CD4-positive, alpha-beta T cell treated with Interleukin-15 for 1 hour (primary cell): ENCODE data around the gene MAP2K2.

ENCODE experiments used
- DNase-seq: peaks from one replicate; pipeline ENCODE4 v3.0.0-alpha.2; 2020

MAP2K2 gene

DNA sequence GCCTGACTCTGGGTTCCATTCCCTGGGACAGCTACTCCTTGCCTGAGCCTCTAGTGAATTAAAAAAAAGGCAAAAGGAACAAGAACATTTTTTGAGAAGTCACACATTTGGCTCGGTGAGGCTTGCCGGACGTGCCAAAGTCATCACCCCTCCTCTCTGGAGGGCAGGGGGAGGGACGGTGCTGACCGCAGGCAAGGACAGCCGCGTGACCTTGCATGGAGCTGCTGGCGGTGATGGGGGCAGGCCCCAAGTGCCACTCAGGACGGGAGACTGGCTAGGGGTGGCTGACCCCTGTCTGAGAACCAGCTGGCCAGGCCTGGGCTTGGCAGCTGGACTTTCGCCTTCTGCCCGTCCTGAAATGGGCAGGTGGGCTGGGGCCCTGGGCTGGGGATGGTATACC is 26.4 kb downstream of the MAP2K2 start:
- DNase-seq, result no peak

DNA sequence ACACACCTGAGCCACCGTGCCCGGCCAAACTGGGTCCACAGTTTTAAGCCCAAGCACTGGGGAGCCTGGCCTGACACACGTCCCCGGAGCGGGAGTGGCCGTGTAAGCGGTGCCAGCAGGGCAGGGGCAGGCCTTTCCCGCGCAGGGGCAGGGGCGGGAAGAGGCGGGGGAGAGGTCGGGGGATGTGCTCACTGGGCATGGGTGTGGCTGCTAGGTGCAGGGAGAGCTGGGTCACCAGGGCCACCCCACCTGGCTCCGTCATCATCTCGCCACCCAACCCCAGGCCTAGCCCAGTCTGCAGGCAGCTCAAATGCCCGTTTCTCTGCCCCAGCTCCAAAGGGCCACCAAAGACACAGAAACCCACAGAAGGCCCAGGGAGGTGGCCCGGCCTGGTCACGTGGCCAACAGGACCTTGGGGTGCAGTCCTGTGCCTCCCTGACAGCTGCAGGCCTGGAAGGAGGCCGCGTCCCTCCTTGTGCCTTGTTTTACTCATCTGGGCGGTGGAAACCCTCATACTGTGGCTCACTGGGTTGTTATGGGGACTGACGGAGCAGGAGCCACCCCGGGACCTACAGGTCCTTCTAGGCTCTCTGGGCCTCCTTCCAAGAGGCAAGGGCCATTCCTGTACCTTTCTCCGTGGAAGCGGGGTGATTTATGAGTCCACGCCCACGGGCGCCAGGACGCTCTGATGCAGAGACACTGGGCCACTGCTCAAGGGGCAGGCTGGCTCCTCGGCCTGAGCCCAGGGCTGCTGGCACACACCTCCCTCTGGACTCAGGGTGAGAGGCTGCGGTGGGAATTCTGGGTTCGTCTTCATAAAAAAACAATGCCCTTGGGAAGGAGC is 27.7 kb downstream of the MAP2K2 start:
- no peak for DNase-seq

DNA sequence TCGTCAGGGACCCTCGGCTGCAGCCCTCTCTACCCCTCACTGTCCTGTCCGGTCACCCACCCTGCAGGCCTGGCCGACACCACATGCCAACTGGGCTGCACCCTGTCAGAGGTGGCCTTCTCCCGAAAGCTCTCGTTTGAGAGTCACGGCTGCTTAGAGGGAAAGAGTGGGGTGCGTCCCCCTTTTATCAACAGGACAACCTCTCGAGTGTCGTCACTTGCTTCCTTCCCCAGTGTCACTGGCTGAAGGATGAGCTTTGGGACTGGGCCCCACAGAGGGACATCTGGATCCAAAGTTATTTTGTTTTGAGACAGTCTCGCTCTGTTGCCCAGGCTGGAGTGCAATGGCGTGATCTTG is 28.5 kb downstream of the MAP2K2 start:
- no peak for DNase-seq

DNA sequence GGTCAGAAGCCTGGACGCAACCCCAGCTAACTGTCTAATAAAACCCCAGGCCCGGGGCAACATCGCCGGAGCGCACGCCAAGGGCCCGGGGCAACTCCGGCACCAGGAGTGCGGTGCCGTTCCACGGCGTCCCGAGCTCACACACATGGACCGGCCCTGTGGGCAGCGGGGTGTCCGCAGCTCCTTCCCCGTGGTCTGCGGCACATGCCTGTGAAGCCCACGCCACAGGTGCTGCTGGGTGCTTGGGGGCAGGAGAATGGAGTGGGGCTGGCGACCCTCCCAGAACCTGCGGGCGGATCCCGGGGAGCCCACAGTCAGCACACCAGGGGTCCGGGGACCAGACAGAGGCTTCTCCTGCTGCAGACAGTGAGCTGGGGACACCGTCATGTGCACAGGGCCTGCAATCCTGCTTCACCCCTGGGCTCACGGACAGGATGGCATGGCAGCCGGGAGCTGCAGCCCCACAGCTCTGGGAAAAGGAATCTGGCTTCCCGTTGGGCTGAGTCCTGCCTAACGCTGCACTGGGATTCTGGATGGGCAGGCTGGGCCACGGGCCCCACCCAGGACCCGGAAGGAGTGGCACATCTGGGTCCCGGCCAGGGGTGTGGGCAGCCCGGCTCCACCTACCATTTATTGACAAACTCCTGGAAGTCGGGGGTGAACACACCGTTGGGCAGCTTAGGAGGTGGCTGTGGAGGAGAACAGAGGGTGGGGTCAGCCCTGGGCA is 29.0 kb downstream of the MAP2K2 start:
- DNase-seq, result no peak

DNA sequence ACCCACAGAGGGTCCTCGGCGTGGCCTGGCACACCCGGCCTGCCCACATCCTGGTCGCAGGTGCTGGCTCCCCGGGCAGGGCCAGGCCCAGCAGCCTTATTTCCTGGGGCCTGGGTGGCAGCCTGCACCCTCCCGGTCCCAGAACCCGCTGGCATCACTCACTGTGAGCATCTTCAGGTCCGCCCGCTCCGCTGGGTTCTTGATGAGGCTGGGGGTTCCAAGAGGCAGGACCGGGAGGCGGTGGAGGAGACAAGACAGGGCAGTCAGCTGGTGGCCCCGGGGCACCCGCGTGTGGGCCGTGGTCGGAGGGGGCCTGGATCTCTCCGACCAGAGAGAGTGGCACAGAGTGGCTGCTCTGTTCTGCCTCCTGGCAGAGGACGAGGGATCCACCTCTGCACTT is 29.6 kb downstream of the MAP2K2 start:
- no peak for DNase-seq

DNA sequence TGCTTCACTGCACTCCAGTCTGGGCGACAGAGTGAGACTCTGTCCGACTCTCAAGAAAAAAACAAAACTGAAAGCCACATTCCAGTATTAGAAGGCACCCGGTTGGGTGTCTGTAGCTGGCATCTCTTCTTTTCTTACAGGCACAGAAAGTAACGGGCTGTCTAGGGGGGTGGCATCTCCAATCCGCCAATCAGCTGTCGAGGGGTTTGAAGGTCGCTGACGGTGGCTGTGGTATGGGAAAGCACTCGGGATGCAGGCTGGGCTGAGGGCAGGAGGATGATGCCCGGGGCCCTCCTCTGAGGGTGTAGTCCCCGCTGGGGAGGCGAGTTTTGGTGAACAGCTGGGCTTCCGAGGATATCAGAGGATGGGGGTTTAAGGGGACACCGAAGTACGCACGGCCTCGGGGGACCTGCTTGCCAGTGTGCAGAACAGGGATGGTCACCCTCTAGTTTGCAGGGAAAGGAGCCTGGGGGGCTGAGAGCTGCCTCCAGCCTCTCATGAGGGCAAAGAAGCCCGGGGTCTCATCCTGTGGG is 30.2 kb downstream of the MAP2K2 start:
- no peak for DNase-seq

DNA sequence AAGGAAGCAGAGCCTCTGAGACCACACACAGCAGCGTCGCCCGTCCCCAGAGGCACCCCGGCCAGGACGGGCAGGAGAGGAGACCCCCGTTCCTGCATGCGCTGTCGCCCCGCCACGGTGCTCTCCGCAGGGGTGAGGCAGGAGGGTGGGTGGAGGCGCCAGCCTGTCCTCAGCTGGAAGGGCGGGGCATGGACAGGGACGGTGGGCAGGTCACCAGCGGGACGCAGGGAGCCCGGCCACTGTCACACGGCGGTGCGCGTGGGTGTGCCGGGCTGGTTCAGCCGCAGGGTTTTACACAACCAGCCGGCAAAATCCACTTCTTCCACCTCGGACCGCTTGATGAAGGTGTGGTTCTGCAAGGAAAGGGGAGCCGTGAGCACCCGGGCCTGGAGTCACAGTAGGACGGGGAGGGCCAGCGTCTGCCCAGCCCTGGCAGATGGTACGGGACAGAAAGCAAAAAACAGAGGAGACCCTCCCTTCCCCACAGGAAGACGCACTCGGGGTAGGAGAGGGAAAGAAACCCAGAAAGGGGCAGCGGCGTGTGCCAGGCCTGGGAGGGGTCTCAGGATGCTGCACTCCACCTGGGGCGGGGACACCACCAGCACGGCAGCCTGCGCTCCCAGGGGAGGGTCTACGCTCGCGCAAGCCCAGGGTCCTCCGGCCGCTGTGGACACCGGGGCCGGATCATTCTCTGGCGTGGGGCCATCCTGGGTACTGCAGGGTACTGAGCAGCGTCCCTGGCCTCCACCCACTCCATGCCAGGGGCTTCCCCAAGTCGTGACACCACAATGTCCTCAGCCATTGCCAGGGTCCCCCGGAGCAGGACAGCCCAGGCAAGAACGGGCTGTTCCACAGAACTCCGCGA is 33.3 kb downstream of the MAP2K2 start:
- no peak for DNase-seq

DNA sequence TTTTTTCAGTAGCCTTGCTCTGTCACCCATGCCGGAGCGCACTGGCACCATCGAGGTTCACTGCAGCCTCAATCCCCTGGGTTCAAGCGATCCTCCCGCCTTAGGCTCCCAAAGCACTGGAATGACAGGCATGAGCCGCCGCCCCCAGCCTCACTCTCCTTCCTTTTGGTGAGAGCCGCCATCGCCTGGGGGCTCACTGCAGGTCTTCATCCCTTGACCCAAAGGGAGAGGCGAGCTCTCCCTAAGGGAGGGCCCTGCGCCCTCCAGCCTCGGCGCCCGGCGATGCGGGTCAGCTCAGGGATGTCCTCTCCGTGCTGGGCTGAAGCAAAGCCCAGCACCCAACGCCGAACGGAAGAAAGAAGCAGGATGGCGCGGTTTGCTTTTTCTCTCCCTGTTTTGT is 34.0 kb downstream of the MAP2K2 start:
- DNase-seq, result no peak

DNA sequence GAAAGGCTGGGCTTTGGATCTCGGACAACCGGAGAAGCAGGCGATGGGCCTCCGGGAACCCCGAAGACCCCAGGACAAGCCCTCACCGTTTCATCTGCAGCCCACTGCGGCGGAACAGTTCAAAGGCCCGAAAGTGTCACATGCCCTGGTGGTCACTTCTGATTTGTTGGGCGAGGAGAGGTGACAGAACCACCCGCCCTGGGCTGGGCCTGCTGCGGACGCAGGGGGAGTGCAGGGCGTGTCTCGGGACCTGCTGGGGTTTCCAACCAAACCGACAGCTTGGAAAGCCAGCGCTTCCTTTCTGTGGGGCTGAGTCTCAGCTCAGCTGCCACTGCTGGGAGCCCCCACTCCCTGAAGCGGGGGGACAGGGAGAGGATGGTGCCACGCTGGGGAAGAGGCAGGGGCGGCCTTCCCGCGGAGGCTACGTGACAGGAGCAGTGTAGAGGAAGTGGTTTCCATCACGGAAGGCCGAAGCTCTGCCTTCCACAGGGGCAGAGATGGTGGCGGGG is 34.5 kb downstream of the MAP2K2 start:
- peak; percentile 70 for DNase-seq

DNA sequence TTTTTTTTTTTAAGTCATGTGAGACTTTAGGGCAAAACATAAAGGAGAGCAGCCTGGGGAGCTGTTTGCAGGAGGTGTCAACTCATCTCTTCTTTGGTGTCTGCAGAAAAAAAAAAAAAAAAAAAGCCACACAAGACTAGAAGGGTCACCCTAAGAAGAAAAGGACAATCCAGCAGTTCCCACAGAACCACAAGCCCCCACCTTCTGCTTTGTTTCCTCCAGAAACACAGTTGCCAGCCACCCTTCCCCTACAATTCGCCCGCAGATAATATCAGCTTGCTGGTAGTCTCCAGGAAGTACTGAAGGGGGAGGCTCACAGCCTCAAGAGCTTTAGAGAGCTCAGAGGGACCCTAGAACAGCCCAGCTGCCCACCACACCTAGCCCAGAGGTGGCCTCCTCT is 34.9 kb downstream of the MAP2K2 start:
- peak; percentile 66 for DNase-seq

DNA sequence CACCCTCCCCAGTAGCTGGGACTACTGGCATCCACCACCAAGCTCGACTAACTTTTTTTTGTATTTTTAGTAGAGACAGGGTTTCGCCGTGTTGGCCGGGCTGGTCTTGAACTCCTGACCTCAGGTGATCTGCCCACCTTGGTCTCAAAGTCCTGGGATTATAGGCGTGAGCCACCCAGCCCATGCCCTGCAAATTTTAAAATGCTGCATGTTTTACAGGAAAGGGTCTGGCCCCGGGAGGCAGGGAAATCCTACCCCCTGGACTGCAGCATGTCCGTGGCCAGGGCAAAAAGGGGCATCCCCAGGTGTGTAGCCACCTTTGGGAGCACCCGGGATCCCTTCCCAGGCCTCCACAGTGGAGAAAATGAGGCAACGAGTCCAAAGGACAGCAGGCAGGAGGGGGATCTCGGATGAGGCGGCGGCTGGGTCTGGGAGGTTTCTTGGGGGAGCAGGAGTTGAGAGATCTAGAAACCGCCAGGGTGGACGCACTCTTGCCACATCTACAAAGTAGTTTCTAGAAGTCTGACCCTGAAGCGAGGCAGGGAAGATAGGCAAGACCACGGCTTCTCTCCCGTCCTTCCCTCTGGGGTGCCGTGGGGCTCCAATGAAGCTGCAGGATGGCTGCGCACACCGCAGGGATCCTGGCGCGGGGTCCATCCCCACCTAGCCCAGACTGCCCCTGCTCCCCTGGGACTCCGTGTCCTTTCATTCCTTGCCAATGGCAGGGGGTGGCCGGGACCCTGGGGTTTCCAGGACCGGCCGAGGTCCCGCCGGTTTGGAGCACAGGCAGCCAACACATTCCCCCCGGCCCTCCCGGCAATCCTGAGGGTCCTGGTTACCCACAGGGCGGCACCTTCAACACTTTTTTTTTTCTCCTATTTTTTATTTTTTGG is 35.9 kb downstream of the MAP2K2 start:
- DNase-seq, result no peak

DNA sequence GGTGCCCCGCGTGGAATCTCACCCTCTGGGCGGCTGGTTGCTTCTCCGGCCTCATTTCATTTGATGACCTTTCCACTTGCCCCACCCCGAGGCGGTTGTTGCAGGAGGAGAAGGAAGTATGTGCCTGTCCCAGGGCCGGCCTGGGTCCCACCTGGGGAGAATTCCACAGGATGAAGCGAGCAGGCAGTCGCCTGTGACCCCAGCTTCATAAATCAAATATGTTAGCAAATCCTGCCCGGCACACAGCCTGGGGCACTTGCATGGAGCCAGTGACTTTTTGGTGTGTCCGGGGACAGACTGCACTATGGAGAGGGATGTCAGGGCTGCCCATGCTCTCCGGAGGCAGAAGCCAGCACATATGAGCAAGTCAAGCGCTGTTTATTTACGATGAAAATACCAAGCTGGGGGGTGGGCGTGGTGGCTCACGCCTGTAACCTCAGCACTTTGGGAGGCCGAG is 37.5 kb downstream of the MAP2K2 start:
- no peak for DNase-seq

DNA sequence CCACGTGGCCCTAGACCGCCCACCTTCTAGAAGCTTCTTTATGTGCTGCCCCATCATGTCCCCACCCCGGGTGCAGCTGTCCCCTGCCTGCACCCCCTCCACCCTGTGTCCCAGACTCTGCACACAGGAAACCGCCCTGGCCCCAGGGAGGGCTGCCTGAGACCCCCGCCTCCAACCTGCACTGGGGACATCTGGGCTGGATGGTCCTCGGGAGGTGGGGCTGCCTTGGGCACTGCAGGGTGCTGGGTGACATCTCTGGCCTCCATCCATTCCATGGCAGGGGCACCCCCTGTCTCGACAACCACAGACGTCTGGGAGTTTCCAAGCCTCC is 39.4 kb downstream of the MAP2K2 start:
- no peak for DNase-seq

DNA sequence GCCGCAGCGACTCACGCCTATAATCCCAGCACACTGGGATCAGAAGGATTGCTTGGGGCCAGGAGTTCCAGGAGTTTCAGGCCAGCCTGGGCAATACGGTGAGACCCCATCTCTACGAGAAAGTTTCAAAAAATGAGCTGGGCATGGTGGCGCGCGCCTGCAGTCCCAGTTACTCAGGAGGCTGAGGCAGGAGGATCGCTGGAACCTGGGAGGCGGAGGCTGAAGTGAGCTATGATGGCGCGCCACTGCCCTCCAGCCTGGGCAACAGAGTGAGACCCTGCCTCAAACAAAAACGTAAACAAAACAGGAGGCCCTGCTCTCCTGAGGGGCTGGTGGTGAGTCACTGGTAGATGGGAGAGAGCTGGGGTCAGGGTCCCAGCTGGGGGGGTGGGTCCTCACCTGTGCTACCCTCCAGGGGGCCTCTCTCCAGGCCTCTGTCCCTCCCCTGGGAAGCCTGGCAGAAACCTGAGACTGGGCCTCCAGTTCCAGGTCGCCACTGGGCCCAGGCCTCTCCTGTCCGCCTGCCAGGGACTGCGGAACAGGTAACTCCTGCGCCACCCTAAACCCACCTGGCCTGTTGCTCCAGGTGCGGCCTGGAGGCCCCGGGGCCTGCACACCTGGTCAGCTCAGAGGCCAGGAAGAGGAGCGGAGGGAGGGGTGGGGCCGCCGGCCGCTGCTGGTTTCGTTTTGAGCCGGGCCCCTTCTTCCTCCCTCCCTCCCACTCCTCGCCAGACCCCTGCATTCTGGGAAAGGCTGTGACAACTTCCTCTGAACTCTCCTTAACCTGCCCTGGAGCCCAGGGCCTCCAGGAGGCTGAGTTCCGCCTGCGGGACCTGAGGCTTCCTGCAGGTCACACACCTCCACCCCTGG is 40.0 kb downstream of the MAP2K2 start:
- DNase-seq, result peak; percentile 79

DNA sequence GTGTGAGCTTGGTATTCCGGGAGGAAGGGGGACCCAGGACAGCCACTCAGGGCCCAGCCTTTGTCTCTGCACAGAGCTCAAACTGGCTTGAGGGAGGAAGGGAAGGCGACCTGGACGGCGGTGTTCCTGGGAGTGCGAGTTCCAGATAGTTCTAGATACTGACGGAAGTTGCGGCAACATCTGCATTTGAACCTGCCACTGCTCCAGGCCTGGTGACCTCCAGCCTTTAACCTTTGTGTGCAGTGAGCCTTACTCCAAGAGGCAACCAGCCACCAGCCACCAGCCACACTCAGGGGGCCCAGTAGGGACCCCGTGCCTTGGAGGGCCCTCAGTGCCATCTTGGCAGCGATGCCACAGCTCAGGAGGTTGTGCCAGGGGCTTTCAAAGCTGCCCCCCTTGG is 41.8 kb downstream of the MAP2K2 start:
- no peak for DNase-seq

DNA sequence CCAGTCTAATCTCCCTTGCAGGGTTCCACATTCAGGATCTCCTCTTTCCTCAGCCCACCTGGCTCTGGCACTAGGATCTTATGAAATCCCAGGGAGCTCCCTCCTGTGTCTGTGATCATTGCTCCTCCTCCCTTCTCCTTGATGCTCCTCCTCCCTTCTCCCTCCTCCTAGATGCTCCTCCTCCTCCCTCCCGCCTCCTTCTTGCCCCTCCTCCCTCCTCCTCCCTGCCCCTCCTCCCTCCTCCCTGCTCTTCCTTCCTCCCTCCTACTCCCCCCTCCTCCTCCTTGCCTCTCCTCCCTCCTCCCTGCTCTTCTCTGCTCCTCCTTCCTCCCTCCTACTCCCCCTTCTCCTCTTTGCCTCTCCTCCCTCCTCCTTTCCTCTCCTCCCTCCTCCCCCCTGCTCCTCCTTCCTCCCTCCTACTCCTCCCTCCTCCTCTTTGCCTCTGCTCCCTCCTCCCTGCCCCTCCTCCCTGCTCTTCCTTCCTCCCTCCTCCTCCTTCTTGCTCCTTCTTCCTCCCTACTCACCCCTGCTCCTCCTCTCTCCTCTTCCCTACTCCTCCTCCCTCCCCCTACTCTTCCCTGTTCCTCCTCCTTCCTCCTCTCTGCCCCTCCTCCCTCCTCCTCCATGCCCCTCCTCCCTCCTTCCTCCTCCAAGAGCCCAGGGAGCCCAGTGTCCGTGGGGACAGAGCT is 42.3 kb downstream of the MAP2K2 start:
- no peak for DNase-seq

DNA sequence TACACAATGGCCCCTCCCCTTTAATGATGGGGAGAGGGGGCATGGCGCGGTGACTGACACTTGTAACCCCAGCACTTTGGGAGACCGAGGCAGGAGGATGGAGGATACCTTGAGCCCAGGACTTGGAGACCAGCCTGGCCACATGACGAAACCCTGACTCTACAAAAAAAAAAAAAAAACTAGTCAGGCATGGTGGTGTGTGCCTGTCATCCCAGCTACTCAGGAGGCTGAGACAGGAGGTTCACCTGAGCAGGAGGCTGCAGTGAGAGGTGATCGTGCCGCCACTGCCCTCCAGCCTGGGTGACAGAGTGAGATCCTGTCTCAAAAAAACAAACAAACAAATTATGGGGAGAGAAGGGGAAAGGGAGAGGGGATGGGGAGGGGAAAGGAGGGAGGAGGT is 43.4 kb downstream of the MAP2K2 start:
- DNase-seq, result no peak

DNA sequence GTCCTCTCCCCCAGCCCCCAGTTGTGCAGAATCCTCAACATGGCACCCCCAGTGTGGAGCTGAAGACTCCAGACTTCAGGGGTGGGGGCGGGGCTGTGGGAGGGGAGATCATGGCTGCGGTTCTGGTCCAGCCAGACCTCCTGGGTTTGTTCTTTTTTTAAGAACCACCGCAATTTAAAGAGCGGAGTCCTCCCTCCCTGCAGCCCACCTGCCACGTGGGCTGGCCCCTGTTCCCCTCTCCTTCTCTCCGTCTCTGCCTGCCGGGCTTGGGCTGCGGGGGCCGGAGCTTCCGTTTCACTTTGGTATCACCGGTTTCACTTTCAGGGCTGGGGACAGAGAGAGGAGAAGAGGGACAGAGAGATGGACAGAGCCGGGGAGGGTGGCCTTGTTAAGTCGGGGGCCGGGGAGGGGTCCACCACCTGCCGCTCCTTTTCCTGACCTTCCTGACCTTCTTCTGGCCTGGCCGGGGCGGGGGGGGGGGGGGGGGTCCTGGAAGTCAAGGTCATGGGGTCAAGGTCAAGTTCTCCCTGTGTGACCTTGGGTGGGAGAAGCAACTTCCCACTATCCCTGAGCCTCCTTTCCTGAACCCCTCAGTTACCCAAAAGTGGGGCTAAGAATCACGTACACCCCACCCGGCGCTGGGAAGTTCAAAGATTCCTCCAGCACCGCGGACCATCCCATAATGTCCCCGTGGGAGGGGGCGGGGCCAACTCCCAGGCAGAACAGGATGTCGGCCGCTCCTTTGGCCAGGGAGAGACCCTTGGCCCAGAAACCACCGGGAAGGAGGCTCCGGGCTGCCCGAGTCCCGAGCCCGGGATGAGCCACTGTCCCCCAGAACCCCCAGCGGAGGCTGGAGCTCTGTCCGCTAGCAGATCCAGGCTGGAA is 45.9 kb downstream of the MAP2K2 start:
- peak; percentile 55 for DNase-seq

DNA sequence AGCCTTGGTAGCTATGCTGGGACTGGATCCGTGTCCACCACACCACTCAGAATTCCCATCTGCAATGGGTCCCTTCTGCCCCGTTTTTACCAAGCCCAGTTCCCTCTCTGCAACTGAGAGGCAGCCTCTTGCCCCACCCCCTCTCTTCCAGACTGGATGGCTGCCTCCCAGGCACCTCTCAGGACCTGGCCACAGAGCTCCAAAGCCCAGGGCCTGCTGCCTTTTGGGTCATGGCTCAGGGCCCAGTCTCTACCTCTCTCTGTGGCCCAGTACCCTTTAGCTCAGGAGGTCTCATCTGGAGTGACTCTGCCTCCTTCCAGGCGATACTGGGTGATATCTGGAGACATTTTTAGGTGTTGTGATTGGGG is 46.9 kb downstream of the MAP2K2 start:
- DNase-seq, result no peak
